BJ (cell line): ENCODE measurements around the gene SLC8A1. TPM values are rescaled to one million over a fixed set of nuclear protein-coding genes. Genes with fewer than 3 reads are reported as not detected.

Source experiments
- CTCF ChIA-PET: fragments of 350-600 bp; formaldehyde crosslinking; extraction: SDS; loops from one replicate; lab custom pipeline; 2021; ENCODE audit warnings: antibody characterized with exemption, inconsistent platforms; lab: Yijun Ruan, JAX
- POLR2A ChIA-PET: fragments of 300-600 bp; sonication (Branson Sonifier 250); formaldehyde crosslinking; extraction: SDS; loops from one replicate; lab custom pipeline; 2021; ENCODE audit warnings: antibody characterized with exemption; lab: Charles Lee
- DNase-seq: peaks from one replicate; pipeline ENCODE4 v3.0.0-alpha.2; 2011; ENCODE audit warnings: low read depth
- H3K27me3 ChIP-seq: 2 replicates; pipeline ENCODE4 v1.6.0; 2011; ENCODE audit warnings: low read length; ENCODE audit not compliant: control insufficient read depth, insufficient read depth
- H3K36me3 ChIP-seq: 2 replicates; pipeline ENCODE4 v1.5.1; 2011; ENCODE audit warnings: low read length; ENCODE audit not compliant: control insufficient read depth, insufficient read depth
- H3K4me3 ChIP-seq: 2 replicates; pipeline ENCODE4 v1.5.1; 2011; ENCODE audit warnings: low read depth, mild to moderate bottlenecking, control low read depth, low read length
- polyA plus RNA-seq: library from polyadenylated mRNA; depleted of rRNA; stranded (reverse); fragments of >200 nt; gene quantifications from 2 replicates; pipeline ENCODE4 v1.2.3, GENCODE V29; 2011
- TF ChIP-seq, protein P1 (sequence below): IDR thresholded peaks from 2 replicates; pipeline ENCODE4 v1.5.1; 2011; ENCODE audit warnings: low read depth, mild to moderate bottlenecking, control low read depth, inconsistent platforms, low read length, moderate library complexity; ENCODE audit not compliant: insufficient read depth

The SLC8A1 gene
- polyA plus RNA-seq, 1 experiment = 18.5 TPM

DNA sequence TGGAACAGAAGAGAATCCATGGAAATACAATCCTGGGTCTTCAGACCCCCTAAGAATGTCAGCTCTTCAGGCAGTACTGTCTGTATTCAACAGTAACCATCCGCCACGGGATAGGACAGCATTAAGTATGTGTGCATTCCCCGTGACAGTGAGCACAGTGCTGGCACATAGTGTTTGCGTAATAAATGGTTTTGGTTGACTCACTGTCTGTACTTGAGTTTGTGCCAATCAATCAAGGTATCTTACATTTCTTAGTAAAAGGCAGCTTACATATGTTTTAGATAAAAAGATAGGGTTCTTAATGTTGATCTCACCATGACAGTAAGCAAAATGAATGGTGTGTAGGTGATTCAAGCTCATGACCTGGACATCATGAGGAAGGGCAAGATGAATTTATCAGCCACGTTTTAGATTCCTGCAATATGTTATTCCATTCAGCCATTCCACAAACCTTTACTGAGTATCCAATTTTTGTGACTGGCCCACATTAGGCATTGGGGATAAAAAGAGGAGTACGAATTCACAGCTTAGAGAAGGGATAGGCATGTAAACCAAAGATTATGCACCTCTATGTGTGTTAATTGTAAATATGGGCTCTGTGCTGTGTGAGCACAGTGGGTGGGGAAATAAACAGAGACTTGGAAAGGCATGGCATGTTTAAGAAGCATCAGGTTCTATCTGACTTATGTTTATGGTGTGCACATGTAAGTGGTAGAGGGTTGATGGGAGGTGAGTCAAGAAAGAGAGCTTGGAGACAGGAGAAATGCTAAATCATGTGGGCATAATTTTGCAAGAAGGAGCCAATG, 258.8 kb downstream of the SLC8A1 start:
- CTCF ChIA-PET = interaction anchor here (2.0 kb wide), 1 partner anchor 11 kb away, joined by 5 read pairs; no protein-coding TSS in a partner anchor
- DNase-seq = no peak
- POLR2A ChIA-PET = no interaction called here

DNA sequence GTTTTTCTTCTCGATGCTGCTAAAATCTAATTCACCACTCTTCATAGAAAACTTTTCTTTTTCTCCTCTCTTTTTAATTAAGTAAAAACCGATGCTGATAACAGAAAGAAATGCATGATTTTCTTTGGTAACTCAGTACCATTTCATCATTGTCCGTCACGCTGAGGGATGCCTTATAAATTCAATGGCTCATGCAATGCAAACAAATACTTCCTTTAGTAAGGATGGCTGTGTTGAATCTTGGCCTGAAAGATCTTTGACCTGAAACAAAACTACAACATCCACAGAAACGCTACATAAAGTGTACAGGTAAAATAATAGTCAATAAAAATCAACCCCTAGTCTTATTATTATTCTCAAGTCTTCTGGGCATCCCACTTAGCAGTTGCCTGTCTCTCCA, 261.4 kb downstream of the SLC8A1 start:
- no peak overlapping the region for H3K4me3 ChIP-seq
- DNase-seq = no peak
- no peaks in the 10 kb centered on the region for H3K36me3 ChIP-seq
- ChIA-PET CTCF (no interaction called here), POLR2A (interaction anchor here (0.6 kb wide), 1 partner anchor 69 kb away, joined by 4 read pairs; no protein-coding TSS in a partner anchor)
- H3K27me3 ChIP-seq = no peaks in the 10 kb centered on the region
- TF ChIP-seq, protein P1, sequence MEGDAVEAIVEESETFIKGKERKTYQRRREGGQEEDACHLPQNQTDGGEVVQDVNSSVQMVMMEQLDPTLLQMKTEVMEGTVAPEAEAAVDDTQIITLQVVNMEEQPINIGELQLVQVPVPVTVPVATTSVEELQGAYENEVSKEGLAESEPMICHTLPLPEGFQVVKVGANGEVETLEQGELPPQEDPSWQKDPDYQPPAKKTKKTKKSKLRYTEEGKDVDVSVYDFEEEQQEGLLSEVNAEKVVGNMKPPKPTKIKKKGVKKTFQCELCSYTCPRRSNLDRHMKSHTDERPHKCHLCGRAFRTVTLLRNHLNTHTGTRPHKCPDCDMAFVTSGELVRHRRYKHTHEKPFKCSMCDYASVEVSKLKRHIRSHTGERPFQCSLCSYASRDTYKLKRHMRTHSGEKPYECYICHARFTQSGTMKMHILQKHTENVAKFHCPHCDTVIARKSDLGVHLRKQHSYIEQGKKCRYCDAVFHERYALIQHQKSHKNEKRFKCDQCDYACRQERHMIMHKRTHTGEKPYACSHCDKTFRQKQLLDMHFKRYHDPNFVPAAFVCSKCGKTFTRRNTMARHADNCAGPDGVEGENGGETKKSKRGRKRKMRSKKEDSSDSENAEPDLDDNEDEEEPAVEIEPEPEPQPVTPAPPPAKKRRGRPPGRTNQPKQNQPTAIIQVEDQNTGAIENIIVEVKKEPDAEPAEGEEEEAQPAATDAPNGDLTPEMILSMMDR = no peak

More for the DNA sequence above, 258.8 kb downstream of the SLC8A1 start:
- Histone ChIP-seq H3K27me3 (no peaks in the 10 kb centered on the region), H3K36me3 (no peaks in the 10 kb centered on the region), H3K4me3 (no peak overlapping the region)
- TF ChIP-seq, protein P1 = no peak

DNA sequence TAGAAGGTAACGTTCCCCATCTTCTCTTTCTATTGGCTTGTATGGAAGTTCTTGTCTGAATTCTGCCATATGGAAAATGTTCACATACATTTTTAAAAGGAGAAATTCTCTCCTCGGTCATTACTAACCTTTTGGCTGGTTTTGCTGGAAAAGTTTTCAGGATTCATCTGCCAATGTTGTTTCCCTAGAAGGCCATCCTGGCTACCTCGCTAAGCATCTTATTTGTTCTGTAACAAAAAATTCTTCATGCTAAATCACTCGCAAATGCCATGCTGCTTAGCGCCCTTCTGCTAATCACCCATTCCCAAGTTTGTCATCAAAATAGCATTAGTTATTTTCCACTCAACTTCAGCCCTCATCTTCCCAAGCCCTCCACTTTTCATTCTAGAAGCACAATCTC, 262.0 kb downstream of the SLC8A1 start:
- TF ChIP-seq, protein P1 = no peak

DNA sequence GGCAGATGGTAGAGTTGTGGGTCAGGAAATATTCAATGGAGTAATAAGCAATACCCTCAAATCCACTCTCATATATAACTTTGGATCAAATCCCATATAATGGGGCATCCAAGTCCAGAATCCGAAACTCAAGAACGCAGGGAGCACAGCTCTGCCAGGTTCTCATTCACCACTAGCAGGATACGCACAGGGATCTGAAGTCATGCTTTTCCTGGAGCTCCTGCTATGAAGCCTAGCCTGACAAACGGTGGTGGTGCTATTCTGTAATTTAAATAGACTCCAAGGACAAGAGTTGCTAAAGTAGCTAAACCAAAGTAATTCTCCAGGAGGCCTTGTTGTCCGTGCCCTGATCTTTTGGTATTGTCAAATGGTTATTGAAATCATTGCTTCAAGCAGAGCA, 264.8 kb downstream of the SLC8A1 start:
- POLR2A ChIA-PET = no interaction called here
- Histone ChIP-seq H3K36me3 (no peaks in the 10 kb centered on the region), H3K4me3 (no peak overlapping the region), H3K27me3 (no peaks in the 10 kb centered on the region)
- no peak for DNase-seq
- CTCF ChIA-PET = interaction anchor here (1.4 kb wide), 1 partner anchor 10 kb away, joined by 3 read pairs; no protein-coding TSS in a partner anchor
- TF ChIP-seq, protein P1 = no peak

More for the DNA sequence above, 262.0 kb downstream of the SLC8A1 start:
- H3K27me3 ChIP-seq = no peaks in the 10 kb centered on the region
- no peaks in the 10 kb centered on the region for H3K36me3 ChIP-seq
- CTCF ChIA-PET = no interaction called here
- H3K4me3 ChIP-seq = no peak overlapping the region
- DNase-seq = no peak
- POLR2A ChIA-PET = interaction anchor here (0.6 kb wide), 1 partner anchor 69 kb away, joined by 4 read pairs; no protein-coding TSS in a partner anchor

DNA sequence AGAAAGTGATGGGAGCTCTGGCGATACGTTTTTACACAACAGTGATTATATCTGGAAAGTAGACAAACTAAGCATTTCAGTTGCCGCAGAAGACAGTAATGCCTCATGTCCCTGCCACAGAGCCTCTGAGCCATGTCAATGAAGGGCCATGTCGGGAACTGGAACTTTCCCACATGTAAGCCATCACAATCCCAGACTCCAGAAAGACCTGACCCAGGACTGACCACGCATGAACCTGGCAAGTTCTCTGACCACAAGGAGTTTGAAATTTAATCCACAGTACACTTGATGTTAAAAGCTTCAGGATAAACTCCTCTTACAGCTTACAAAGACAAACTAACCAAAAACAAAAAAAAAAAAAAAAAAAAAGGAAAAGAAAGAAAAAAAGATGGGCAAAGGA, 267.3 kb downstream of the SLC8A1 start:
- H3K36me3 ChIP-seq = no peaks in the 10 kb centered on the region
- CTCF ChIA-PET = no interaction called here
- POLR2A ChIA-PET = no interaction called here
- no peaks in the 10 kb centered on the region for H3K27me3 ChIP-seq
- H3K4me3 ChIP-seq = no peak overlapping the region
- TF ChIP-seq, protein P1 = no peak
- DNase-seq = no peak
